GM12878 (cell line): Measurements from ENCODE around the gene STON2.

Source experiments
- BMI1 ChIP-seq: fragments of 450-650 bp; IDR thresholded peaks from 2 replicates; pipeline ENCODE4 v1.6.1; 2016; ENCODE audit warnings: mild to moderate bottlenecking, moderate library complexity, borderline replicate concordance
- EP300 ChIP-seq, 2 experiments: fragments of 150-350 bp in 1 of 2; IDR thresholded peaks; 2 replicates each; pipeline ENCODE4 v1.6.1; 2011 to 2012; ENCODE audit warnings: low read depth in 2 of 2, low read length in 2 of 2, borderline replicate concordance in 1 of 2, improper control_type of control experiment in 1 of 2, inconsistent platforms in 1 of 2; ENCODE audit not compliant: control insufficient read depth in 1 of 2
- JUNB ChIP-seq: IDR thresholded peaks from 2 replicates; pipeline ENCODE4 v1.6.1; 2016; ENCODE audit warnings: antibody characterized with exemption, mild to moderate bottlenecking
- MTA3 ChIP-seq: IDR thresholded peaks from 2 replicates; pipeline ENCODE4 v1.6.1; 2012; ENCODE audit warnings: low read length, inconsistent platforms, borderline replicate concordance
- NFIC ChIP-seq: IDR thresholded peaks from 2 replicates; pipeline ENCODE4 v1.6.1; 2012; ENCODE audit warnings: low read depth, mild to moderate bottlenecking, inconsistent platforms, low read length, moderate library complexity
- NR2C1 ChIP-seq: fragments of 450-650 bp; IDR thresholded peaks from 2 replicates; pipeline ENCODE4 v1.6.1; 2017; ENCODE audit warnings: antibody characterized with exemption, mild to moderate bottlenecking, moderate library complexity
- NR2F1 ChIP-seq: fragments of 450-650 bp; conservative IDR thresholded peaks from 2 replicates; pipeline ENCODE4 v1.6.1; 2017; ENCODE audit warnings: mild to moderate bottlenecking
- POLR2A ChIP-seq: IDR thresholded peaks from 2 replicates; pipeline ENCODE4 v1.6.1; 2011; ENCODE audit warnings: low read depth, mild to moderate bottlenecking, low read length
- RFX5 ChIP-seq: IDR thresholded peaks from 2 replicates; pipeline ENCODE4 v1.6.1; 2011; ENCODE audit warnings: low read depth, low read length, improper control_type of control experiment
- TCF3 ChIP-seq: IDR thresholded peaks from 2 replicates; pipeline ENCODE4 v1.6.1; 2012; ENCODE audit warnings: low read depth, mild to moderate bottlenecking, low read length, borderline replicate concordance; ENCODE audit not compliant: insufficient read depth
- TF ChIP-seq, protein P1 (sequence below), 3 experiments: IDR thresholded peaks in 2 of 3; conservative IDR thresholded peaks in 1 of 3; 2 replicates each; pipeline ENCODE4 v1.5.1; 2011; ENCODE audit warnings: low read depth in 3 of 3, low read length in 3 of 3, mild to moderate bottlenecking in 3 of 3, control low read depth in 2 of 3, moderate library complexity in 2 of 3, inconsistent platforms in 1 of 3, mixed read lengths in 1 of 3; ENCODE audit not compliant: control insufficient read depth in 2 of 3, insufficient read depth in 1 of 3; ENCODE audit errors: extremely low read depth in 1 of 3
- TF ChIP-seq, protein P2 (sequence below): fragments of 450-650 bp; IDR thresholded peaks from 2 replicates; pipeline ENCODE4 v1.6.1; 2017; ENCODE audit warnings: antibody characterized with exemption, mild to moderate bottlenecking, moderate library complexity

DNA sequence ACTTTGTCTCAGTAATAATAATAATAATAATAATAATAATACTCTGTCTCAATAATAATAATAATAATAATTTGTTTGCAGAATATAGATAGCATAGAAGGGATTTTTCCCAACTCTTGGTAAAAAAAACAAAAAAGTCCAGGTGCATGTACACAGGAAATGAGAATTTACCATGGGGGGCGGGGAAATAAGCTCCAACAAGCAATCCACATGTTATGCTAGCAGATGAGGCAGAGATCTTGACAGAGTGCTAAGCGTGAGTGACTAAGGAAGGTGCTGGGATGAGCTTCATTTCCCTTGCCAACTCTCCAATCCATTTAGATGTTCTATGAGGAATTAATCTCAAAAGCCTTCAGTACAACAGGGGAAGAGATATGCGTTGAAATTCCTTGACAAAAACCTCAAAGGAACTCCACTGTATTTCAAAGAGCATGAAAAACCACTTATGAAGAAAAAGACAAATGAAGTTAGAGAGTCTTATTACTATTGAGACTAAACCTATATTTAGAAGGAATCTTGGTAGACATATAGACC lies 134.4 kb downstream of the STON2 start:
- TF ChIP-seq, protein P1, sequence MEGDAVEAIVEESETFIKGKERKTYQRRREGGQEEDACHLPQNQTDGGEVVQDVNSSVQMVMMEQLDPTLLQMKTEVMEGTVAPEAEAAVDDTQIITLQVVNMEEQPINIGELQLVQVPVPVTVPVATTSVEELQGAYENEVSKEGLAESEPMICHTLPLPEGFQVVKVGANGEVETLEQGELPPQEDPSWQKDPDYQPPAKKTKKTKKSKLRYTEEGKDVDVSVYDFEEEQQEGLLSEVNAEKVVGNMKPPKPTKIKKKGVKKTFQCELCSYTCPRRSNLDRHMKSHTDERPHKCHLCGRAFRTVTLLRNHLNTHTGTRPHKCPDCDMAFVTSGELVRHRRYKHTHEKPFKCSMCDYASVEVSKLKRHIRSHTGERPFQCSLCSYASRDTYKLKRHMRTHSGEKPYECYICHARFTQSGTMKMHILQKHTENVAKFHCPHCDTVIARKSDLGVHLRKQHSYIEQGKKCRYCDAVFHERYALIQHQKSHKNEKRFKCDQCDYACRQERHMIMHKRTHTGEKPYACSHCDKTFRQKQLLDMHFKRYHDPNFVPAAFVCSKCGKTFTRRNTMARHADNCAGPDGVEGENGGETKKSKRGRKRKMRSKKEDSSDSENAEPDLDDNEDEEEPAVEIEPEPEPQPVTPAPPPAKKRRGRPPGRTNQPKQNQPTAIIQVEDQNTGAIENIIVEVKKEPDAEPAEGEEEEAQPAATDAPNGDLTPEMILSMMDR (IDR thresholded peaks at IDR 0.05 in 2 of 3, conservative IDR thresholded peaks at IDR 0.05 in 1 of 3; ENCODE audit: control insufficient read depth in 2 of 3, extremely low read depth in 1 of 3, insufficient read depth in 1 of 3, low read depth in 3 of 3, low read length in 3 of 3) = no peak
- TF ChIP-seq RFX5 (no peak), JUNB (no peak), NR2F1 (no peak), MTA3 (no peak), BMI1 (no peak), POLR2A (no peak), EP300 (IDR thresholded peaks at IDR 0.05; ENCODE audit: borderline replicate concordance in 1 of 2, control insufficient read depth in 1 of 2, low read depth in 2 of 2, low read length in 2 of 2) (no peak), TCF3 (no peak), NFIC (no peak), NR2C1 (no peak)
- TF ChIP-seq, protein P2, sequence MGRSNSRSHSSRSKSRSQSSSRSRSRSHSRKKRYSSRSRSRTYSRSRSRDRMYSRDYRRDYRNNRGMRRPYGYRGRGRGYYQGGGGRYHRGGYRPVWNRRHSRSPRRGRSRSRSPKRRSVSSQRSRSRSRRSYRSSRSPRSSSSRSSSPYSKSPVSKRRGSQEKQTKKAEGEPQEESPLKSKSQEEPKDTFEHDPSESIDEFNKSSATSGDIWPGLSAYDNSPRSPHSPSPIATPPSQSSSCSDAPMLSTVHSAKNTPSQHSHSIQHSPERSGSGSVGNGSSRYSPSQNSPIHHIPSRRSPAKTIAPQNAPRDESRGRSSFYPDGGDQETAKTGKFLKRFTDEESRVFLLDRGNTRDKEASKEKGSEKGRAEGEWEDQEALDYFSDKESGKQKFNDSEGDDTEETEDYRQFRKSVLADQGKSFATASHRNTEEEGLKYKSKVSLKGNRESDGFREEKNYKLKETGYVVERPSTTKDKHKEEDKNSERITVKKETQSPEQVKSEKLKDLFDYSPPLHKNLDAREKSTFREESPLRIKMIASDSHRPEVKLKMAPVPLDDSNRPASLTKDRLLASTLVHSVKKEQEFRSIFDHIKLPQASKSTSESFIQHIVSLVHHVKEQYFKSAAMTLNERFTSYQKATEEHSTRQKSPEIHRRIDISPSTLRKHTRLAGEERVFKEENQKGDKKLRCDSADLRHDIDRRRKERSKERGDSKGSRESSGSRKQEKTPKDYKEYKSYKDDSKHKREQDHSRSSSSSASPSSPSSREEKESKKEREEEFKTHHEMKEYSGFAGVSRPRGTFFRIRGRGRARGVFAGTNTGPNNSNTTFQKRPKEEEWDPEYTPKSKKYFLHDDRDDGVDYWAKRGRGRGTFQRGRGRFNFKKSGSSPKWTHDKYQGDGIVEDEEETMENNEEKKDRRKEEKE = no peak
